Chondrocyte (in vitro differentiated cells): ENCODE measurements around the gene CHIC2. TPM values are rescaled to one million over a fixed set of nuclear protein-coding genes. Genes with fewer than 3 reads are reported as not detected.

Experiments
- DNase-seq: peaks from one replicate; pipeline ENCODE4 v3.0.0; 2021; ENCODE audit warnings: mixed read lengths, low spot score
- H3K27ac Mint-ChIP-seq: one replicate; pipeline ENCODE4 v1.8.0; 2021; ENCODE audit warnings: mild to moderate bottlenecking, moderate library complexity, mixed read lengths; ENCODE audit not compliant: unreplicated experiment
- H3K27me3 Mint-ChIP-seq: 2 replicates; pipeline ENCODE4 v1.8.0; 2021; ENCODE audit warnings: low read depth, mixed read lengths
- H3K36me3 Mint-ChIP-seq: 2 replicates; pipeline ENCODE4 v1.8.0; 2021; ENCODE audit warnings: low read depth, mixed read lengths
- H3K4me1 Mint-ChIP-seq: 2 replicates; pipeline ENCODE4 v1.8.0; 2021; ENCODE audit warnings: low read depth, mild to moderate bottlenecking, mixed read lengths
- H3K4me3 Mint-ChIP-seq: one replicate; pipeline ENCODE4 v1.8.0; 2021; ENCODE audit warnings: mild to moderate bottlenecking, moderate library complexity, mixed read lengths; ENCODE audit not compliant: unreplicated experiment
- H3K9me3 Mint-ChIP-seq: 2 replicates; pipeline ENCODE4 v1.8.0; 2021; ENCODE audit warnings: low read depth, mixed read lengths
- CTCF ChIP-seq: fragments of 200-600 bp; sonication (generic); IDR thresholded peaks from 2 replicates; pipeline ENCODE4 v1.5.0; 2021; ENCODE audit warnings: antibody characterized with exemption, mild to moderate bottlenecking, moderate library complexity
- total RNA-seq: library from RNA; stranded (reverse); gene quantifications from 3 replicates; pipeline ENCODE4 v1.2.1, GENCODE V29; 2021

Gene CHIC2
- total RNA-seq, 1 donor from 2014 or later, result 38.5 TPM

GRCh38 chr4:54095110-54095825 lies 30.9 kb upstream of the CHIC2 start:
- Mint-ChIP-seq H3K9me3 (no peaks in the 10 kb centered on the region), H3K4me3 (no peak overlapping the region), H3K4me1 (peaks cover 24% of the 10 kb centered on the region), H3K27ac (no peak overlapping the region), H3K36me3 (peaks cover 2% of the 10 kb centered on the region), H3K27me3 (peaks cover 19% of the 10 kb centered on the region)
- DNase-seq, result no peak
- no peak for TF ChIP-seq CTCF

GRCh38 chr4:54094451-54094850 lies 30.0 kb upstream of the CHIC2 start:
- no peak for DNase-seq

GRCh38 chr4:54093324-54094240 lies 29.2 kb upstream of the CHIC2 start:
- Mint-ChIP-seq H3K36me3 (peaks cover 2% of the 10 kb centered on the region), H3K27me3 (peaks cover 19% of the 10 kb centered on the region), H3K4me3 (no peak overlapping the region), H3K9me3 (no peaks in the 10 kb centered on the region), H3K4me1 (peaks cover 16% of the 10 kb centered on the region), H3K27ac (no peak overlapping the region)
- TF ChIP-seq CTCF, result no peak
- no peak for DNase-seq

More at GRCh38 chr4:54094451-54094850, 30.0 kb upstream of the CHIC2 start:
- H3K4me1 Mint-ChIP-seq, result peaks cover 21% of the 10 kb centered on the region
- H3K36me3 Mint-ChIP-seq, result peaks cover 2% of the 10 kb centered on the region
- H3K27ac Mint-ChIP-seq, result no peak overlapping the region
- H3K27me3 Mint-ChIP-seq, result peaks cover 19% of the 10 kb centered on the region
- TF ChIP-seq CTCF, result no peak
- no peak overlapping the region for H3K4me3 Mint-ChIP-seq
- H3K9me3 Mint-ChIP-seq, result no peaks in the 10 kb centered on the region

GRCh38 chr4:54092405-54093323 lies 28.3 kb upstream of the CHIC2 start:
- H3K36me3 Mint-ChIP-seq, result peaks cover 2% of the 10 kb centered on the region
- TF ChIP-seq CTCF, result no peak
- H3K27me3 Mint-ChIP-seq, result peaks cover 19% of the 10 kb centered on the region
- no peak for DNase-seq
- H3K4me1 Mint-ChIP-seq, result peaks cover 16% of the 10 kb centered on the region
- no peak overlapping the region for H3K27ac Mint-ChIP-seq
- peak overlapping the region; percentile 99 for H3K4me3 Mint-ChIP-seq
- H3K9me3 Mint-ChIP-seq, result no peaks in the 10 kb centered on the region
